HG02981 (cell line): ENCODE data around the gene CDIPT.

Experiments
- ATAC-seq: cut with Tn5 transposase; IDR thresholded peaks from one replicate; pipeline ENCODE4 v1.9.1; 2021; ENCODE audit warnings: mild to moderate bottlenecking, moderate library complexity; ENCODE audit not compliant: unreplicated experiment

Gene CDIPT

GRCh38 chr16:29860218-29860617, 2.8 kb downstream of the CDIPT start:
- ATAC-seq: no peak

DNA sequence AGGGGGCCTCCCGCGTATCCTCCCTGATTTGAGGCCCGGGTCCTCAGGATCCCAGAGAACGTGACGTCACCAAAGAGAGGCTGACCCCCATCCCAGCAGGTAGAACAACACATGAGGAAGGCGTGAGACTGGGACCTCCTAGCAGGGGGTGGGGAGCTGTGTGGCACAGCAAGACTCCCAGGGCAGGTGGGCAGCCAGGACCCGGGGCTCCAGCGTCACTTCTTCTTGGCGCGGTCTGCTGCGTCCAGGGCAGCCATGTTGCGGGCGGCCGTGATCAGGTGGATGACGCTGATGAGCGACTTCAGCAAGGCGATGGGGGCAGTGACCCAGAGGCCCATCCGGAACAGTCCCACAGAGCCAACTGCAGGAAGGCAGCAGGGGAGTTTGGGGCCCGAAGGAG, 4.1 kb downstream of the CDIPT start:
- ATAC-seq: no peak

GRCh38 chr16:29858149-29858849, 4.7 kb downstream of the CDIPT start:
- ATAC-seq: no peak

GRCh38 chr16:29857133-29857760, 5.8 kb downstream of the CDIPT start:
- ATAC-seq: no peak

- ATAC-seq: no peak
These were observed 8.4 kb downstream of the CDIPT start for GRCh38 chr16:29854520-29855100.

- ATAC-seq: no peak
These were observed 10.4 kb downstream of the CDIPT start for GRCh38 chr16:29852654-29853053.

- no peak for ATAC-seq
These were observed 12.0 kb downstream of the CDIPT start for GRCh38 chr16:29850998-29851397.

DNA sequence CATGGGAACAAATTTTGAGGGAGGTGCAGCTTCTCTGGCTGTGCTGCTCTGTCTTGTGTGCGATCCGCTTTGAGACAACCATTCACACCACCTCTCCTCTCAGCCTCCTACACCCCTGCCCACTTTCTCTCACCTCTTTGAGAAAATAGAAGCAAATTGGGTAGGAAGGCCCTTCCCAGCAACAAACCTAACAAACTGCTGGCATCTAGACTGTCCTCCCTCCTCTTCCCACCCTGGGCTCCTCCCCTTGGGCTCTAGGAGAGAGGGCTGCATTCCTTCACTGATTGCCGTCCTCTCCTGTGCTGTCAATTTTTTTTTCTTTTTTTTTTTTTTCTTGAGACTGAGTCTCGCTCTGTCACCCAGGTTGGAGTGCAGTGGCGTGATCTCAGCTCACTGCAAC, 13.5 kb downstream of the CDIPT start:
- ATAC-seq: no peak

- no peak for ATAC-seq
These were observed 14.4 kb downstream of the CDIPT start for GRCh38 chr16:29848420-29849297.

DNA sequence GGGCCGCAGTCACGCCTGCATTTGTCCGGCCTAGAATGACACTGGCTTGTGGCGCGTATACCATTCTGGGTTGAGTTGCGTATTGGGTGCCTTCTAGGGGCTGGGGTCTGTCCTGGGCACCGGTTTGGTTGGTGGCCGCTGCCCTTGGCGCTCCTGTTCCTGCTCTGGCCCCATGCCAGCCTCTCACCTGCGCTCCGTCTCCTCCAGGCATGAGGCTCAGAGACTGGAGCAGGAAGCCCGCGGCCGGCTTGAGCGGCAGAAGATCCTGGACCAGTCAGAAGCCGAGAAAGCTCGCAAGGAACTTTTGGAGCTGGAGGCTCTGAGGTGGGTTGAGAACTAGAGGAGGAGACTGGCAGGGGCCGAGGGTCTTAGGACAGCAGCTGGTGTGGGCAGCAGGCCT, 17.4 kb downstream of the CDIPT start:
- ATAC-seq: no peak

GRCh38 chr16:29844575-29845331, 18.3 kb downstream of the CDIPT start:
- ATAC-seq: no peak

DNA sequence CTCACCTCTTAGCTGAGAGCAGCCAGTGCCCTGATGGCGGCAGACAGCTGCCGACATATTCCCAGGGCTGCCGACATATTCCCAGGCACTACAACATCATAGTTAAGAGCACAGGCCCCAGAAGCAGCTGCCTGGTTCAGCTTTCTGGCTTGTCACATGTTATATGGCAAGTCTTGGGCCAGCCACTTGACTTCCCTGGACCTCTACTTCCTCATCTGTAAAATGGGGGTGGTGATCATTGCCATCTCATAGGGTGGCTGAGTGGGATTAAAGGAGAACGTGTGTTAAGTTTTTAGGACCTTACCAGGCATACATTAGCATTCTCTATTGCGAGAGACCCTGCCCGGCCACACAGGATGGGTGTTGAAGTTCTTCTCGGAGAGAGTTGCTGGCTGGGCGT, 19.1 kb downstream of the CDIPT start:
- ATAC-seq: no peak

DNA sequence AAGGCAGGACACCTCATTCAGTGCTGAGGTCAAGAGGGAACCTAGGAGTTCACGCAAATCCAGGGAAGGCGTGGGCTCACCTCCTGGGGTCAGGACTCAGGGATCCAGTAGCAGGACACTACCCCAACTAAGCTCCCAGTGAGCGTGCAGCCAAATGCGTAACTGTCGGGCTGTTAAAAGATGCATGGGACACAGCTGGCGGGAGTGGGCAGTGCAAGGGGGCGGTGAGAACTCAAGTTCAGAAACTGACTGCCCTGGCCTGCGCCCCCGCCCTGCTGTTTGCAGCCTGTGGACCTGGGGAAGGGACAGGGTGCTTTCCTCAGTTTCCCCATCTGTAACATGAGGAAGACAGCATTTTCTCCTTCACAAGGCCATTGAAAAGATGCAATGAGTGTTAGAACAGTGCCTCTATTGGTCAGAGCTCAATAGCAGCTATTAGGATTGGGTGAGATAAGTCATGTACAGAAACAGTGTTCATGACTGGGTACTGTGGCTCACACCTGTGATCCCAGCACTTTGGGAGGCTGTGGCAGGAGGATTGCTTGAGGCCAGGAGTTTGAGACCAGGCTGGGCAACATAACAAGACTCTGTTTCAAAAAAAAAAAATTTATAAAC, 20.2 kb downstream of the CDIPT start:
- no peak for ATAC-seq

DNA sequence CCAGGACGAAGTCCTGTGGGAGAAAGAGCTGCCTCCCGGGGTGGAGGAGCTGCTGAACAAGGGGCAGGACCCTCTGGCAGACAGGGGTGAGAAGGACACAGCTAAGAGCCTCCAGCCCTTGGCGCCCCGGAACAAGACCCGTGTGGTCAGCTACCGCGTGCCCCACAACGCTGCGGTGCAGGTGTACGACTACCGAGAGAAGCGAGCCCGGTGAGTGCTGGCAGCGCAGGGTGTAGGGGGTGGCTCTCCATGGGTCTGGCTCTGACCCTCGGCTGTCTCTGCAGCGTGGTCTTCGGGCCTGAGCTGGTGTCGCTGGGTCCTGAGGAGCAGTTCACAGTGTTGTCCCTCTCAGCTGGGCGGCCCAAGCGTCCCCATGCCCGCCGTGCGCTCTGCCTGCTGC, 21.4 kb downstream of the CDIPT start:
- no peak for ATAC-seq

GRCh38 chr16:29840240-29840639, 22.8 kb downstream of the CDIPT start:
- ATAC-seq: no peak

- no peak for ATAC-seq
These were observed 23.2 kb downstream of the CDIPT start for GRCh38 chr16:29839822-29840221.

GRCh38 chr16:29837841-29838240, 25.2 kb downstream of the CDIPT start:
- no peak for ATAC-seq

- no peak for ATAC-seq
These were observed 26.4 kb downstream of the CDIPT start for GRCh38 chr16:29836623-29837022.

- ATAC-seq: no peak
These were observed 27.1 kb downstream of the CDIPT start for GRCh38 chr16:29835926-29836325.

- no peak for ATAC-seq
These were observed 28.9 kb downstream of the CDIPT start for GRCh38 chr16:29834079-29834478.
